Cardiac septum (tissue), 1 donor: Measurements from ENCODE around the gene ROM1. TPM values are rescaled to one million over a fixed set of nuclear protein-coding genes. Genes with fewer than 3 reads are reported as not detected.
A peak's percentile ranks its signal among the peaks of the same experiment; 100 is the strongest.
"Not testable (repeated sequence)": the region's sequence is repeated elsewhere in the genome, so short reads cannot be mapped to it uniquely, and the experiment has no call there.

Experiments used
- DNase-seq: peaks from one replicate; pipeline ENCODE4 v3.0.0-alpha.2; 2020; ENCODE audit warnings: low spot score
- intact Hi-C: fragments of 100-400 bp; cut with DNase I; formaldehyde crosslinking; loops from one replicate; pipeline ENCODE4 v1.14.0; 2022
- total RNA-seq: library from RNA; stranded (reverse); fragmentation: NEBNext Ultra II Directional; extraction: Animal tissue kit (Norgen Biotek cat#: 25700); gene quantifications from one replicate; pipeline ENCODE4 v1.2.1, GENCODE V29; 2021
- donor health status: DM: no; HTN: no; CAD: no.

ROM1 gene
- total RNA-seq, 1 donor from 2014 or later, result 6.0 TPM

DNA sequence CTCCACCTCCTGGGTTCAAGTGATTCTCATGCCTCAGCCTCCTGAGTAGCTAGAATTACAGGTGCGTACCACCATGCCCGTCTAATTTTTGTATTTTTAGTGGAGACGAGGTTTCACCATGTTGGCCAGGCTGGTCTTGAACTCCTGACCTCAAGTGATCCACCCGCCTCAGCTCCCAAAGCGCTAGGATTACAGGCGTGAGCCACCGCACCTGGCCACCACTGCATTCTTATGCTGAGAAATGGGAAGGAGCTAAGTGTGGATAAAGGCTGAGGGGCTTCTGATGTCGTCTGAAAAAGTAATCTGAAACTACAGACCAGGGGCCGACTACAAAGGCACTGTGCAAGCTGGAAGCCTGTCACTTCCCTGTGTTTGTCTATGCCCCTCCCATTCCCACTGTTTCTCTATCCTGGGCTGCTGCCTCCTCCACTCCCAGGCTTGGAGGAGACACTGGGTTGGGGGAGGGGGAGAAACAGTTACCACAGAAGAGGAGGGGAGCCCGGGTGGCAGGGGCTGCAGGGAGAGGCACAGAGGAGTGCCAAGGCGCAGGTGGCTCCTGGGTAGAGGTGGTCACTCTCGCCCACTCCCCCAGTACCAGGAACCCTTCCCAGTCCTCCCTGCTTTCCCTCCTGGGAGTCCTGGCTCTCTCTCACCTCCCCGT lies 8.5 kb upstream of the ROM1 start:
- intact Hi-C loops, result no loop called here
- no peak for DNase-seq

- DNase-seq, result no peak
- intact Hi-C loops, result no loop called here
These were observed 7.6 kb upstream of the ROM1 start for GRCh38 chr11:62605467-62605866.

- DNase-seq, result no peak
- intact Hi-C loops, result no loop called here
These were observed 7.2 kb upstream of the ROM1 start for GRCh38 chr11:62605902-62606301.

- intact Hi-C loops, result no loop called here
- DNase-seq, result no peak
These were observed 5.3 kb upstream of the ROM1 start for GRCh38 chr11:62607714-62608113.

GRCh38 chr11:62608776-62609175 lies 4.3 kb upstream of the ROM1 start:
- no peak for DNase-seq
- intact Hi-C loops, result no loop called here

GRCh38 chr11:62610403-62610802 lies 2.7 kb upstream of the ROM1 start:
- intact Hi-C loops, result no loop called here
- no peak for DNase-seq

- intact Hi-C loops, result no loop called here
- no peak for DNase-seq
These were observed 2.0 kb upstream of the ROM1 start for GRCh38 chr11:62610814-62611704.

DNA sequence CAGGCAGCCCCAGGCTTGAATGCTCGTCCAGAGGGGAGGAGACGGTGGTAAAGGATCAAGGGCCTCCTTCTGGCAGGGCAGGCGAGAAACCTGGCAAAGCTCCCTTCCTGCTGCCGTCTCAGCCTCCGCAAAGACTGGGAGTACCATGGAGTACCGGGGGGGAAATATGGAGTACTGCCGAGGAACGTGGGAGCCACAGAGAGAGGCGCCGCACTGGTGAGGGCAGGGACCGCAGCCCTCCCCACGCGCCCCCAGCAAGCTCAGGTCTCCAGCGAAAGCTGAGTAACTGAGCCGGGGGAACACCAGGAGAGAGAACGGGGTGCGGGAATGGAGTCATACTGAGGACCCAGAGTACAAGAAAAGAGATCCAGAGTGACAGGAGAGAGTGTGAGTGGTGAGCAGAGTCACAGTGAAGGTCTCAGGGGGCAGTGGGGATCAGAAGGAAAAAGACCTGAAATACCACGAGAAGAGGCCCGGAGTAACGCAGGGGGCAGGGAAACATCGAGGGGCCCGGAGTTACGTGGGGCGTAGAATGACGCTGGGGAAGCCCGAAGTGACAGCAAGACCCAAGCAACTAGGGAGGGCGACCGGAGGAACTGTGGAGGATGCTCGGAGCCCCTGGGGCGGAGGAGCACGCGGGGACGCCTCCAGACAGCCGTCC lies 1.2 kb upstream of the ROM1 start:
- DNase-seq, result peak; percentile 78
- intact Hi-C loops, result no loop called here

GRCh38 chr11:62613291-62613778 lies 278 bp downstream of the ROM1 start:
- intact Hi-C loops, result no loop called here
- peak; percentile 79 for DNase-seq

DNA sequence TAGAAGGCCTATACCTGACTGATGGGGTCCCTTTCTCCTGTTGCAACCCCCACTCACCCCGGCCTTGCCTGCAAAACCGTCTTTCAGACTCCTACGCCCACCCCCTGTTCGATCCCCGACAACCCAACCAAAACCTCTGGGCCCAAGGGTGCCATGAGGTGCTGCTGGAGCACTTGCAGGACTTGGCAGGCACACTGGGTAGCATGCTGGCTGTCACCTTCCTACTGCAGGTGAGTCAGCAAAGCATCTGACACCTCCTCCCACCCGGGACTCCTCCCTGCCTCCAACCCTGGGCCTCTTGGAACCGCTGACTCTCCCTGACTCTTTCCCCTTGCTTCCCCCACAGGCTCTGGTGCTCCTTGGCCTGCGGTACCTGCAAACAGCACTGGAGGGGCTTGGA lies 1.2 kb downstream of the ROM1 start:
- intact Hi-C loops, result no loop called here
- DNase-seq, result no peak

- no peak for DNase-seq
- intact Hi-C loops, result no loop called here
These were observed 2.5 kb downstream of the ROM1 start for GRCh38 chr11:62615521-62615920.

DNA sequence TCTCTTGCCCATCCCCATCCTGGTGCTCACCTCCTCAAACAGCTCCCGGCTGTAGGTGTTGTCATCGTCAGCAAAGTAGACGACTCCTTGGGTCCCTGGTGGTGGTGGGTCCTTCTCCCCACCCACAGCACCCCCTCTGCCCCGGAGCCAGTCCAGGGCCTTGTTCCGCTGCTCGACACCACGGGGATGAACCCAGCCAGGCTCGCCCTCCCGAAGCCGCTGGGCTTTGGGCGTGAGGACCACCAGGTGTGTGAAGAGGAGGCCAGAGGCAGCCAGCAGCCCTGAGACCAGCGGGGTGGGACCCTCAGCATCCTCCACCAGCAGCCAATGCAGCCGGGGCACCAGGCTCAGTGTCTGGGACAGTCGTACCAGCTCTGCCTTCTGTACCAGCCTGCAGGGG lies 3.9 kb downstream of the ROM1 start:
- intact Hi-C loops, DNase-seq: not testable (repeated sequence)

DNA sequence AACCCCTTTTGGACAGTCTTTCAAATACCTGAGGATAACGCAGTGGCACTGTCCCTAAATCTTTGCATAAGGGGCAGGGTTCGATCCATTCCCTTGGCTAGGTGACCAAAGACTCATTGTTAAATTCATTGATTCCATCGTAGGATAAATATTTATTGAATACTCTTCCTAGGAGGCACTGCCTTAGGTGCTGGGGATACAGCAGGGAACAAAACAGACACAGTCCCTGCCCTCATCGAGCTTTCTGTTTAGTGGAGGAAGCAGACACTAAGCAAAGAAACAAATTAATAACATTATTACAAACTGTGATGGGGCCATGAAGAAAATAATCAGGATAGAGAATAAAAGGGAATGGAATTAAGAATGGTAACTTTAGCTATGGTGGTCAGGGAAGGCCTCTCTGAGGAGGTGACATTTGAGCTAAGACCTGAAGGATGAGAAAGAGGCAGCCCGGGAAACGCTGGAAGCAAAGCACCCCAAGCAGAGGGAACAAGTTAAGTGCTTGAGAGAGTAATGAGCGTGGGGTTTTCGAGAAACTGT lies 8.0 kb downstream of the ROM1 start:
- intact Hi-C loops, result no loop called here
- no peak for DNase-seq

DNA sequence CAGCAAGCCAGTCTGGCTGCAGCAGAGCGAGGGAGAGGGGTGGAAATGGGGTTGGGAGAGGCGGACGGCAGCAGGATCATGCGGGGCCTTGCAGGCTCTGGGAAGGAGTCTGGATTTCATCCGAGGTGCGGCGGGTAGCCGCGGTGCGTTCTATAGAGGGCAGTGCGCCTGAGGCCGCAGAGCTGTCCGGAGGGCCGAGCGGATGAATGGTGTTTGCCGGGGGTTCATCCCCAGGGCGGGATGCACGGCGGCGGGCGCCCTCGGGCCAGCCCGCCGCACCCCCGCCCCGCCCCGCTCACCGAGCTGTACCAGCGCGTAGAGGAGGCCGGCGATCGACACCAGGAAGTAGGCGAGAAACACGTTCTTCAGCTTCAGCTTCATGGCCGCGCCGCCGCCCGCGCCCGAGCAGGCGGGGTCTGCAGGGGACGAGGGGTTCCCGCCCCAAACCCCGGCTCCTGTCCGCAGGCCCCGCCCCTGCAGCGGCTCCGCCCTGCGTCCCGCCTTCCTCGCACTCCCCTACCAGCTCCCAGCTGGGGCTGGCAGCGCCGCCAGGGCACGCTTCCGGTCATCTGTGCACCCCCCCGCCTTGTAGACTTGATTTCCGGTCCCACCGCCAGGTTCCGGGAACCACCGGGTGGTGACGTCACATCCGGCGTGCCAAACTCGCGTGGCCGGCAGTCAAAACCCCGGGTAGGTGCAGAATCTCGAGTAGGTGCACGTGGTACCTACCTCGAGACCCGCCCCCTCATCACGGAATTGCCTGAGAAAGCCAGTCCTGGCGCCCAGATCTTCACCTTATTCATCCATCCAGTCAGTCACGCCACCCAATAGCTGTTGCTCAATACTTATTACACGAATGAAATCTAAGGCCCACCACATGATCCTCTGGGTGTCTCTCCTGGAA lies 8.8 kb downstream of the ROM1 start, which contains the start of gene B3GAT3:
B3GAT3 (minus strand) TSS at position 420 of the 904 bp plus-strand sequence; CDS start at position 381, 39 bp downstream.
- intact Hi-C loops, result loop anchor here (2.0 kb wide), 1 partner anchor 25 kb away; the partner anchor contains the start of gene GANAB
- peak; percentile 98 for DNase-seq

GRCh38 chr11:62622476-62623089 lies 9.5 kb downstream of the ROM1 start:
- intact Hi-C loops, result loop anchor here (2.0 kb wide), 1 partner anchor 24 kb away; the partner anchor contains the start of gene GANAB

DNA sequence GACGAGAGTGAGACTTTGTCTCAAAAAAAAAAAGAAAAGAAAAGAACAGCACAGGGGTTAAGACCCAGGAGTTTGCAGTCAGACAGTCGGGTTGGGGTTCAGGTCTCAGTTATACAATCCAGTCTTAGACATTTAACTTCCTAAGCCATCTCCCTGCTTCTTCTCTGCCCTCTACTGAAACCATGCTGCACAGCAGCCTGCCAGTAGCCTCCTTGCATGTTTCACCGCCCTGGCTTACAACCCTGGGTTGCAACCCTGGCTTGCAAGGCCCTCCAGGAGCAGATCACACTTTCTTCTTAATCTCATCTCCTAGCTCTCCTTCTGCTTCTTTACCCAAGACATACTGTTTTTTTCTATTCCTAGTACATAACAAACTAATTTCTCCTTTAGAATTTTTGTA lies 14.7 kb downstream of the ROM1 start:
- no peak for DNase-seq
- intact Hi-C loops, result no loop called here

More at GRCh38 chr11:62622476-62623089, 9.5 kb downstream of the ROM1 start:
- DNase-seq, result no peak

- intact Hi-C loops, result loop anchor here (10.0 kb wide), 1 partner anchor 382 kb away; the partner anchor contains the start of gene SLC22A8
- DNase-seq, result no peak
These were observed 19.4 kb downstream of the ROM1 start for GRCh38 chr11:62632492-62632891.

GRCh38 chr11:62644220-62644619 lies 31.2 kb downstream of the ROM1 start:
- DNase-seq, result no peak
- intact Hi-C loops, result no loop called here

DNA sequence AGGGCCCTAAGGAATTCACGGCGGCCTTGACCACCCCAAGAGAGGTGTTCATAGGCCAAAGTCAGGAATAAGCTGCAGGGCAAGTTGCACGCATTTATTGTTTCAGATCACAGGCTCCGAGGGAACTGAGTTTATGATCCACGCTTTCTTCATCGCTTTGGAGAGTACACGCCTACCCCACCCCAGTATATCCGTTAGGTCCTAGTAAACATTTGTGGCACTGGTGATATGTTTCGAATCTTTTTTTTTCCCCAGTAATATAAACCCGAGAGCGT lies 32.6 kb downstream of the ROM1 start:
- DNase-seq, result no peak
- intact Hi-C loops, result no loop called here
